LNCAP (cell line): Measurements from ENCODE around the gene ARL3.

Experiments used
- CTCF ChIP-seq: fragments of 450-650 bp; IDR thresholded peaks from 2 replicates; pipeline ENCODE4 v1.5.1; 2017; ENCODE audit warnings: mild to moderate bottlenecking

ARL3 gene

GRCh38 chr10:102660888-102661657 lies 53.1 kb downstream of the ARL3 start:
- no peak for TF ChIP-seq CTCF

DNA sequence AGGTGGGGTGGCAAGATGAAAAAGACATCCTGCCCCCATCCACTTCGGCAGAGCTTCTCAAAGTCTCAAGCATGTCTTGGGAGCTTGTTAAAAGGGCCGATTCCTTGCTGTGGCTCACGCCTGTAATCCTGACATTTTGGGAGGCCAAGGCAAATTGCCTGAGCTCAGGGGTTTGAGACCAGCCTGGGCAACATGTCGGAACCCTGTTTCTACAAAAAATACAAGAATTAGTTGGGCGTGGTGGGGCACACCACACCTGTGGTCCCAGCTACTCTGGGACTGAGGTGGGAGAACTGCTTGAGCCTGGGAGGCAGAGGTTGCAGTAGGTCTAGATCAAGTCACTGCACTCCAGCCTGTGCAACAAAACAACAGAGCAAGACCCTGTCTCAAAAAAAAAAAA lies 55.4 kb downstream of the ARL3 start:
- no peak for TF ChIP-seq CTCF

DNA sequence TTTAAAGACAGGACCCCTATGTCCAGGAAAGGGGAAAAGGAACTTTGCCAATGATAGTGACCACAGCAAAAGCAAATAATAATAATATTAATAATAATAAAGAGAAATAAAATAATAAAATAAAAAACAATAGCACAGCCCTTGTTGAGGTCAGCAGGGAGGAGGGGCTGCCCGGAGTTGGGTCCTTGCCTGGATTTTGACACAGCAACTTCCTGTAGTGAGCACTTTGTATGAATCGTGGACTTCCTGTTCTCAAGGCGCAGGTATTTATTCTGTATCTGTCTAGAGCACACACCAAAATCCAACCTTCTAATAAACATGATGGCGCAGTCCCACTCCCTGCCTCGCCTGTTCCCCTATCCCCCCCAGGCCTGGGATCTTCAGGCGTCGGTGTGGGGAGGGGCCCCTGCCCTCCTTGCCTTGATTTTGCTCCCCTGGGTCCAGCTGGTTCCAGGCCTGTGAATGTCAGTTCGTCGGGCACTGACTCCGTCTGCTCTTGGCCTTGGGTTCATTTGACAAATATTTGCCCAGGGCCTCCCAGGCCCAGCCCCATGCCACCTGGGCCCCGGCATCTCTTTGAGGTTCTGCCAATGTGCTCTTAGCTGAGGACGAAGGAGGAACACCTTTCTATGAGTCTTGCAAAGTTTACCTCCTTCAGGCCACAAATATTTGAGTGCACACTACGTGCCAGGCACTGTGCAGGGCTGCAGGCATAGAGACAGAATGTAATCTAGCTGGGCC lies 56.0 kb downstream of the ARL3 start:
- no peak for TF ChIP-seq CTCF

- no peak for TF ChIP-seq CTCF
Measured at GRCh38 chr10:102657451-102657850, 56.7 kb downstream of the ARL3 start.

DNA sequence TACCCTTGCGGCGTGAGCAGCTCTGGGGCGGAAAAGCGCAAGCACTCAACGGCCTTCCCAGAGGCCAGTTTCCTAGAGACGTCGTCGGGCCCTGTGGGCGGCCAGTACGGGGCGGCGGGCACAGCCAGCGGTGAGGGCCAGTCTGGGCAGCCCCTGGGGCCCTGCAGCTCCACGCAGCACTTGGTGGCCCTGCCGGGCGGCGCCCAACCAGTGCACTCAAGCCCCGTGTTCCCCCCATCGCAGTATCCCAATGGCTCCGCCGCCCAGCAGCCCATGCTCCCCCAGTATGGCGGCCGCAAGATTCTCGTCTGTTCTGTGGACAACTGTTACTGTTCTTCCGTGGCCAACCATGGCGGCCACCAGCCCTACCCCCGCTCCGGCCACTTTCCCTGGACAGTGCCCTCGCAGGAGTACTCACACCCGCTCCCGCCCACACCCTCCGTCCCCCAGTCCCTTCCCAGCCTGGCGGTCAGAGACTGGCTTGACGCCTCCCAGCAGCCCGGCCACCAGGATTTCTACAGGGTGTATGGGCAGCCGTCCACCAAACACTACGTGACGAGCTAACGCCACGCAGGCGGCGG lies 57.3 kb downstream of the ARL3 start:
- TF ChIP-seq CTCF = no peak

- no peak for TF ChIP-seq CTCF
Measured at GRCh38 chr10:102656026-102656425, 58.2 kb downstream of the ARL3 start.

- TF ChIP-seq CTCF = no peak
Measured at GRCh38 chr10:102654969-102655368, 59.2 kb downstream of the ARL3 start.
